Loucy (cell line): Measurements from ENCODE around the gene PCDHB16.
"Not testable (repeated sequence)": the region's sequence is repeated elsewhere in the genome, so short reads cannot be mapped to it uniquely, and the experiment has no call there.

ENCODE experiments used
- CTCF ChIP-seq: fragments of 200-600 bp; sonication (generic); conservative IDR thresholded peaks from 2 replicates; pipeline ENCODE4 v1.5.1; 2014; ENCODE audit warnings: mild to moderate bottlenecking, antibody characterized with exemption, low read length
- EZH2phosphoT487 ChIP-seq: fragments of 200-600 bp; IDR thresholded peaks from 2 replicates; pipeline ENCODE4 v1.6.1; 2018; ENCODE audit warnings: antibody characterized with exemption, mild to moderate bottlenecking, moderate library complexity, borderline replicate concordance

GRCh38 chr5:141189131-141189530, 6.9 kb downstream of the PCDHB16 start:
- TF ChIP-seq CTCF, EZH2phosphoT487: not testable (repeated sequence)
